Pancreas (tissue), 10 donors: Measurements from ENCODE around the gene INPP4B. TPM values are rescaled to one million over a fixed set of nuclear protein-coding genes. Genes with fewer than 3 reads are reported as not detected.

Source experiments
- ATAC-seq, 4 donors: fragments of 200-7000 bp; cut with Tn5 transposase; one replicate each; pipeline versions ENCODE4 v1.8.0 to v1.9.1; 2020; ENCODE audit warnings: mild to moderate bottlenecking in 4 of 4, moderate library complexity in 4 of 4
- DNase-seq, 6 donors: peaks; one replicate each; pipeline ENCODE4 v3.0.0-alpha.2; 2020
- FAIRE-seq: peaks from 2 replicates; lab custom pipeline; 2012; peaks lifted over from hg19 to GRCh38; lab: Jason Lieb, UNC
- H3K27ac ChIP-seq, 4 donors: fragments of 200-600 bp; sonication (generic); 1 replicate in 3 of 4; 2 replicates in 1 of 4; pipeline versions ENCODE4 v1.5.0 to v1.8.0; 2020
- H3K27me3 ChIP-seq, 4 donors: fragments of 200-600 bp; one replicate each; pipeline ENCODE4 v1.8.0; 2021
- H3K36me3 ChIP-seq, 3 donors: fragments of 200-600 bp; sonication (generic) in 1 of 3; one replicate each; pipeline versions ENCODE4 v1.5.0 to v1.8.0; 2020 to 2021
- H3K4me1 ChIP-seq, 3 donors: fragments of 200-600 bp; one replicate each; pipeline ENCODE4 v1.8.0; 2021
- H3K4me3 ChIP-seq, 4 donors: fragments of 200-600 bp; sonication (generic) in 2 of 4; one replicate each; pipeline versions ENCODE4 v1.5.0 to v1.8.0; 2020 to 2021
- H3K9me3 ChIP-seq, 4 donors: fragments of 200-600 bp; one replicate each; pipeline ENCODE4 v1.8.0; 2021
- WGBS, 2 donors: extraction: QIAGEN DNeasy Blood & Tissue Kit; methylation state at CpG; one replicate each; pipeline ENCODE4 v1.1.7; 2013; 5-methylcytosine and 5-hydroxymethylcytosine counted together
- intact Hi-C, 3 donors: fragments of 100-400 bp; cut with DNase I; formaldehyde crosslinking; loops; one replicate each; pipeline versions ENCODE4 v1.11.1 to v1.14.2; 2022
- polyA plus RNA-seq, 2 donors: library from polyadenylated mRNA; stranded (reverse); fragments of 200-250 nt; gene quantifications; one replicate each; pipeline ENCODE4 v1.2.3, GENCODE V29; 2013
- total RNA-seq, 6 donors: library from RNA; stranded (reverse); fragmentation: NEBNext Ultra II Directional in 4 of 6; extraction: Animal tissue kit (Norgen Biotek cat#: 25700) in 4 of 6; gene quantifications; one replicate each; pipeline versions ENCODE4 v1.2.1 to v1.2.4, GENCODE V29; 2021 to 2023
- TF ChIP-seq, protein P1 (sequence below), 4 donors: fragments of 200-600 bp; sonication (generic) in 3 of 4; IDR thresholded peaks; one replicate each; pipeline versions ENCODE4 v1.5.0 to v1.8.0; 2021; ENCODE audit warnings: antibody characterized with exemption in 4 of 4
- donor health status: healthy with polysubstance abuse.
- donor health status: DM: no; HTN: no; CAD: no; lungs with moderate emphysema.
- donor health status: DM: no; HTN: no; CAD: no.
- donor health status: control.
- donor health status: control.
- donor health status: Bipolar disorder and iron deficiency.
- donor health status: DM: yes; HTN: yes; CAD: no.
- donor health status: DM: no; HTN: no; CAD: no.
- donor health status: DM: no; HTN: no; CAD: no.
- donor health status: DM: yes; HTN: yes; CAD: no.

INPP4B gene
- total and polyA plus RNA-seq, 8 donors, result 1.2 to 12.9 (median 5.5) TPM

DNA sequence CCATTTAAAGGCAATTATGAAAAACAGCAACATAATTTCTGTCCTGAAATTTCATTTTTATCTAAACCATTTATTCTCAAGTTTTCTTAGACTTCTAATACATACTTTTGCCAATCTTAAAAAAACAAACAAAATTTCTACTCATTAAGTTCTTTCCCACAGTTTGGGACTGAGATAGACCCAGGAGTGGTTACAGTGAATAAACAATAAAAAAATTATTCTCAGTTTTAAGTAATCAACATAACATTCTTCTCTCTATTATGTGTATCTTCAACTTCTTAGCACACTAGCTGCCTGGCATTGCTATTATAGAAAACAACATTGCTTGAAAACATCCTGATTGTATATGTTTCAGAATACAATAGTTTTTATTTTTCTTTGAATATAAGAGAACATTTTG lies 676.9 kb downstream of the INPP4B start:
- Histone ChIP-seq H3K27me3 (no peaks in the 10 kb centered on the region), H3K4me1 (no peaks in the 10 kb centered on the region), H3K4me3 (no peak overlapping the region), H3K27ac (no peak overlapping the region), H3K36me3 (no peaks in the 10 kb centered on the region), H3K9me3 (no peaks in the 10 kb centered on the region)
- no peak for DNase-seq
- peak; percentile 66 for FAIRE-seq
- intact Hi-C loops, result no loop called here
- no peak for ATAC-seq
- TF ChIP-seq, protein P1, sequence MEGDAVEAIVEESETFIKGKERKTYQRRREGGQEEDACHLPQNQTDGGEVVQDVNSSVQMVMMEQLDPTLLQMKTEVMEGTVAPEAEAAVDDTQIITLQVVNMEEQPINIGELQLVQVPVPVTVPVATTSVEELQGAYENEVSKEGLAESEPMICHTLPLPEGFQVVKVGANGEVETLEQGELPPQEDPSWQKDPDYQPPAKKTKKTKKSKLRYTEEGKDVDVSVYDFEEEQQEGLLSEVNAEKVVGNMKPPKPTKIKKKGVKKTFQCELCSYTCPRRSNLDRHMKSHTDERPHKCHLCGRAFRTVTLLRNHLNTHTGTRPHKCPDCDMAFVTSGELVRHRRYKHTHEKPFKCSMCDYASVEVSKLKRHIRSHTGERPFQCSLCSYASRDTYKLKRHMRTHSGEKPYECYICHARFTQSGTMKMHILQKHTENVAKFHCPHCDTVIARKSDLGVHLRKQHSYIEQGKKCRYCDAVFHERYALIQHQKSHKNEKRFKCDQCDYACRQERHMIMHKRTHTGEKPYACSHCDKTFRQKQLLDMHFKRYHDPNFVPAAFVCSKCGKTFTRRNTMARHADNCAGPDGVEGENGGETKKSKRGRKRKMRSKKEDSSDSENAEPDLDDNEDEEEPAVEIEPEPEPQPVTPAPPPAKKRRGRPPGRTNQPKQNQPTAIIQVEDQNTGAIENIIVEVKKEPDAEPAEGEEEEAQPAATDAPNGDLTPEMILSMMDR (IDR thresholded peaks at IDR 0.05), result no peak

DNA sequence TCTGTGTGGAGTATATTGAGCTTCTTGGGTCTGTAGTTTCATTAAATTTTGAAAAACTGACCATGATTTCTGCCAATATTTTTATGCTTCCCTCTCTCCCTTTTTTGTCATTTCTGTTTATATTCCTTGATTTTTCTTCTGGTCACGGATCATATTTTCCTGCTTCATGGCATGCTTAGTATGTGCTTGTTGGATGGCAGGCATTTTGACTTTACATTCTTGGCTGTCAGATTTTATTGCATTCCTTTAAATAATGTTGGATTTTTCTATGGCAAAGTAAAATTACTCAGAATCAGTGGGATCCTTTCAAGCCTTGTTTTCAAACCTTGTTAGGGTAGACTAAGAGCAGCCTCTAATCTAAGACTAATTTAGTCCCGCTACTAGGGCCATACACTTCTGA lies 677.9 kb downstream of the INPP4B start:
- FAIRE-seq (no peak), ATAC-seq (no peak), DNase-seq (no peak)
- WGBS, 2 donors, result 91 to 95% methylated on average over 2 of the region's 2 CpGs
- no peaks in the 10 kb centered on the region for H3K27me3 ChIP-seq
- H3K4me3 ChIP-seq, result no peak overlapping the region
- intact Hi-C loops, result no loop called here
- H3K4me1 ChIP-seq, result no peaks in the 10 kb centered on the region
- H3K9me3 ChIP-seq, result no peaks in the 10 kb centered on the region
- TF ChIP-seq, protein P1 (IDR thresholded peaks at IDR 0.05), result no peak
- H3K27ac ChIP-seq, result no peak overlapping the region
- no peaks in the 10 kb centered on the region for H3K36me3 ChIP-seq

DNA sequence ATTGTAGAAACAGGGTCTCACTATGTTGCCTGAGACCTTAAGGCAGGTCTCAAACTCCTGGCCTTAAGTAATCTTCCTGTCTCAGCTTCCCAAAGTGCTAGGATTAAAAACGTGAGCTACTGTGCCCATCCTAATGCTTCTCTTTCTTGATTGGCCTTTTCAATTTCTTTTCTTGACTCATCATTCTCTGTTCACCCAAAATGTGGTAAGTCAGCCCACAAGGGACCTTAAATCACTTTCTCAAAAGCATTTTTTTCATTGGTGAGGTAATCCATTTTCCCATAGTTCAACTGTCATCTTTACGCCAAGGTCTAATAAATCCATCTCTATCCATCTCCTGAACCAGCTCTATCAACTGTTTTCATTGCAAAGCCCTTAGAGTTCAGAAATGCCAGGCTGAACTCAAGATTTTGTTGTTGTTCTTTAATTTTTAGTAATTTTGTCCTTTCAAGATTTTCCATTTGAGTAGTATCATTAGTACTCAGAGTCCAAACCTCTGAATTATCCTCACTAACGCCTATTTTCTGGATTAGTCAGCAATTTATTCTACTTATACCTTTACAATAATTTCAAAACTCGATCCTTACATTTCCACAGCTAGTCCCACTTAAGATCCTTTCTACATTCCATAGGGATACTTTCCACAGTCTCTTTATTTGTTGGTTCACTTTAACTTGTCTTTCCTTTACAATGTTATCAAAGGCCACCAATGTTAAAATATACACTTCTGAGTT lies 681.2 kb downstream of the INPP4B start:
- H3K36me3 ChIP-seq, result no peaks in the 10 kb centered on the region
- FAIRE-seq, result no peak
- intact Hi-C loops, result no loop called here
- TF ChIP-seq, protein P1 (IDR thresholded peaks at IDR 0.05), result no peak
- no peak overlapping the region for H3K4me3 ChIP-seq
- H3K27ac ChIP-seq, result no peak overlapping the region
- H3K27me3 ChIP-seq, result no peaks in the 10 kb centered on the region
- WGBS, 2 donors, result 87 to 89% methylated on average over 4 of the region's 4 CpGs
- H3K9me3 ChIP-seq, result no peaks in the 10 kb centered on the region
- H3K4me1 ChIP-seq, result no peaks in the 10 kb centered on the region
- ATAC-seq, result no peak
- DNase-seq, result no peak

DNA sequence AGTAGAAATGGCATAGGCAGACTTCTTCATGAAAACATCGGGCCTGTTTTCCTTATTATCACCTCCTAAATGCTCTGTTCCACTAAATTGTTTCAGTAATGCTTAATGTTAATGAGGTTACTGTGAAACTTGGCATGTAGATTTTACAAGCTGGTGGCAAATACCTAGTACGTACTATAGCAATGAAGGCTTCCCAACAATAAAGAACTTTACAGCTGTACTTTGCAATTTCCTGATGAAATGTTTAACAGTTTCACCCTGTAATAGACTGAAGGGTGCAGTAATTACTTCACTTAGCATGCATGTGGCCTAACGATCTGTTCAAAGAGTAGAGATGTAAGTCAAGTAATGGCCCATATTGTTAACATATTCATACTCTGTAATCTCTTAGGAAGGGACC lies 685.0 kb downstream of the INPP4B start:
- no peak overlapping the region for H3K4me3 ChIP-seq
- no peaks in the 10 kb centered on the region for H3K4me1 ChIP-seq
- no peak overlapping the region for H3K27ac ChIP-seq
- intact Hi-C loops, result no loop called here
- H3K27me3 ChIP-seq, result no peaks in the 10 kb centered on the region
- H3K9me3 ChIP-seq, result no peaks in the 10 kb centered on the region
- ATAC-seq (no peak), DNase-seq (no peak), FAIRE-seq (no peak)
- H3K36me3 ChIP-seq, result no peaks in the 10 kb centered on the region
- WGBS, 2 donors, result 87 to 97% methylated on average over 3 of the region's 3 CpGs
- TF ChIP-seq, protein P1 (IDR thresholded peaks at IDR 0.05), result no peak

DNA sequence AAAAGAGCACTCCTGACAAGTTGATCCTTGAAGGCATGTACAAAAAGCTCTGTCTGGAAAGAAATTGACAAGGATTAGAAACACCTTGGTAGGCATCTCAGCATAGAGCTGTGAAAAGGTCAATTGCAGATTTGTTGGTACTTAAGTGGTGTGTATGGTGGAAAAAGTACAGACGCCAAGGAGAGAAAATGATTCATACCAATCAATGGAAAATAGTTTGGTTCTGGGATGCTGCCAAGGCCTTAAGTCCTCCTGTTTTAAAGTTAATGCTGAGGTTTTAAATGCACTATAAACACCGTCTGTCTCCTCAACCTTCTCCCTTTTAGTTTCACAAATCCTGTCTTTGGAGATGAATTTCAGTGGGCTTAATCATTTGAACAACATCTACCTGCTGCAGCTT lies 685.6 kb downstream of the INPP4B start:
- TF ChIP-seq, protein P1 (IDR thresholded peaks at IDR 0.05), result no peak
- DNase-seq, result no peak
- no peak for ATAC-seq
- Histone ChIP-seq H3K27me3 (no peaks in the 10 kb centered on the region), H3K36me3 (no peaks in the 10 kb centered on the region), H3K9me3 (no peaks in the 10 kb centered on the region), H3K4me3 (no peak overlapping the region), H3K4me1 (no peaks in the 10 kb centered on the region), H3K27ac (no peak overlapping the region)
- no peak for FAIRE-seq
- 51 to 60% methylated on average over 2 of the region's 2 CpGs for WGBS, 2 donors
- intact Hi-C loops, result no loop called here
